Measurements from ENCODE around the gene TNFAIP8.

GRCh38 chr5:119360905-119361593 is 5.2 kb downstream of the TNFAIP8 start:
- TF ChIP-seq MZF1 (CRISPR knock-in tag; IDR thresholded peaks at IDR 0.05; ENCODE audit: borderline replicate concordance) (no peak), RAD21 (CRISPR knock-in tag; IDR thresholded peaks at IDR 0.05) (no peak), POLR2A (IDR thresholded peaks at IDR 0.05; ENCODE audit: insufficient read depth in 1 of 2, low read depth in 2 of 2, low read length in 2 of 2) (no peak), ZNF337 (CRISPR knock-in tag; IDR thresholded peaks at IDR 0.05; ENCODE audit: borderline replicate concordance, low read depth) (no peak), ZNF138 (CRISPR knock-in tag; IDR thresholded peaks at IDR 0.05; ENCODE audit: low read depth) (no peak), CENPX (CRISPR knock-in tag; IDR thresholded peaks at IDR 0.05) (no peak), FOXK2 (IDR thresholded peaks at IDR 0.05) (no peak), ZBTB38 (CRISPR knock-in tag; IDR thresholded peaks at IDR 0.05) (no peak), ARID2 (CRISPR knock-in tag; IDR thresholded peaks at IDR 0.05; ENCODE audit: borderline replicate concordance) (no peak), MTF2 (CRISPR knock-in tag; IDR thresholded peaks at IDR 0.05; ENCODE audit: borderline replicate concordance) (no peak)
- TF ChIP-seq, protein P1, sequence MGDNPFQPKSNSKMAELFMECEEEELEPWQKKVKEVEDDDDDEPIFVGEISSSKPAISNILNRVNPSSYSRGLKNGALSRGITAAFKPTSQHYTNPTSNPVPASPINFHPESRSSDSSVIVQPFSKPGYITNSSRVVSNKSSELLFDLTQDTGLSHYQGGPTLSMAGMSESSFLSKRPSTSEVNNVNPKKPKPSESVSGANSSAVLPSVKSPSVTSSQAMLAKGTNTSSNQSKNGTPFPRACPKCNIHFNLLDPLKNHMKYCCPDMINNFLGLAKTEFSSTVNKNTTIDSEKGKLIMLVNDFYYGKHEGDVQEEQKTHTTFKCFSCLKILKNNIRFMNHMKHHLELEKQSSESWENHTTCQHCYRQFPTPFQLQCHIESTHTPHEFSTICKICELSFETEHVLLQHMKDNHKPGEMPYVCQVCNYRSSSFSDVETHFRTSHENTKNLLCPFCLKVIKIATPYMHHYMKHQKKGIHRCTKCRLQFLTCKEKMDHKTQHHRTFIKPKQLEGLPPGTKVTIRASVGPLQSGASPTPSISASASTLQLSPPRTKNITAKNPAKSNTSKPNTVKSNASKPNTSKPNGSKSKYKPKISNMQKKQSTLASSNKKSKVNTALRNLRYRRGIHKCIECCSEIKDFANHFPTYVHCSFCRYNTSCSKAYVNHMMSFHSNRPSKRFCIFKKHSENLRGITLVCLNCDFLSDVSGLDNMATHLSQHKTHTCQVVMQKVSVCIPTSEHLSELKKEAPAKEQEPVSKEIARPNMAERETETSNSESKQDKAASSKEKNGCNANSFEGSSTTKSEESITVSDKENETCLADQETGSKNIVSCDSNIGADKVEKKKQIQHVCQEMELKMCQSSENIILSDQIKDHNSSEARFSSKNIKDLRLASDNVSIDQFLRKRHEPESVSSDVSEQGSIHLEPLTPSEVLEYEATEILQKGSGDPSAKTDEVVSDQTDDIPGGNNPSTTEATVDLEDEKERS (CRISPR knock-in tag; IDR thresholded peaks at IDR 0.05) = no peak
- TF ChIP-seq, protein P2, sequence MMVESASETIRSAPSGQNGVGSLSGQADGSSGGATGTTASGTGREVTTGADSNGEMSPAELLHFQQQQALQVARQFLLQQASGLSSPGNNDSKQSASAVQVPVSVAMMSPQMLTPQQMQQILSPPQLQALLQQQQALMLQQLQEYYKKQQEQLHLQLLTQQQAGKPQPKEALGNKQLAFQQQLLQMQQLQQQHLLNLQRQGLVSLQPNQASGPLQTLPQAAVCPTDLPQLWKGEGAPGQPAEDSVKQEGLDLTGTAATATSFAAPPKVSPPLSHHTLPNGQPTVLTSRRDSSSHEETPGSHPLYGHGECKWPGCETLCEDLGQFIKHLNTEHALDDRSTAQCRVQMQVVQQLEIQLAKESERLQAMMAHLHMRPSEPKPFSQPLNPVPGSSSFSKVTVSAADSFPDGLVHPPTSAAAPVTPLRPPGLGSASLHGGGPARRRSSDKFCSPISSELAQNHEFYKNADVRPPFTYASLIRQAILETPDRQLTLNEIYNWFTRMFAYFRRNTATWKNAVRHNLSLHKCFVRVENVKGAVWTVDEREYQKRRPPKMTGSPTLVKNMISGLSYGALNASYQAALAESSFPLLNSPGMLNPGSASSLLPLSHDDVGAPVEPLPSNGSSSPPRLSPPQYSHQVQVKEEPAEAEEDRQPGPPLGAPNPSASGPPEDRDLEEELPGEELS (CRISPR knock-in tag; IDR thresholded peaks at IDR 0.05) = no peak
- TF ChIP-seq, protein P3, sequence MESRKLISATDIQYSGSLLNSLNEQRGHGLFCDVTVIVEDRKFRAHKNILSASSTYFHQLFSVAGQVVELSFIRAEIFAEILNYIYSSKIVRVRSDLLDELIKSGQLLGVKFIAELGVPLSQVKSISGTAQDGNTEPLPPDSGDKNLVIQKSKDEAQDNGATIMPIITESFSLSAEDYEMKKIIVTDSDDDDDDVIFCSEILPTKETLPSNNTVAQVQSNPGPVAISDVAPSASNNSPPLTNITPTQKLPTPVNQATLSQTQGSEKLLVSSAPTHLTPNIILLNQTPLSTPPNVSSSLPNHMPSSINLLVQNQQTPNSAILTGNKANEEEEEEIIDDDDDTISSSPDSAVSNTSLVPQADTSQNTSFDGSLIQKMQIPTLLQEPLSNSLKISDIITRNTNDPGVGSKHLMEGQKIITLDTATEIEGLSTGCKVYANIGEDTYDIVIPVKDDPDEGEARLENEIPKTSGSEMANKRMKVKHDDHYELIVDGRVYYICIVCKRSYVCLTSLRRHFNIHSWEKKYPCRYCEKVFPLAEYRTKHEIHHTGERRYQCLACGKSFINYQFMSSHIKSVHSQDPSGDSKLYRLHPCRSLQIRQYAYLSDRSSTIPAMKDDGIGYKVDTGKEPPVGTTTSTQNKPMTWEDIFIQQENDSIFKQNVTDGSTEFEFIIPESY (CRISPR knock-in tag; IDR thresholded peaks at IDR 0.05) = no peak

All from HepG2 (cell line).